Measurements from ENCODE around the gene SMIM14. TPM values are rescaled to one million over a fixed set of nuclear protein-coding genes. Genes with fewer than 3 reads are reported as not detected.

SMIM14 gene
- total RNA-seq, 1 donor from 2014 or later = 61.2 TPM

- ATAC-seq (no peak), DNase-seq (no peak)
- Histone ChIP-seq H3K4me3 (no peak overlapping the region), H3K4me1 (no peaks in the 10 kb centered on the region), H3K9me3 (no peaks in the 10 kb centered on the region), H3K27me3 (ENCODE audit: low read depth) (no peaks in the 10 kb centered on the region), H3K27ac (no peak overlapping the region), H3K36me3 (peaks cover 14% of the 10 kb centered on the region)
- TF ChIP-seq CTCF (IDR thresholded peaks at IDR 0.05) = no peak
- intact Hi-C loops (cut with DNase I) = no loop called here
Measured at GRCh38 chr4:39587881-39588280, 50.8 kb downstream of the SMIM14 start.

- Histone ChIP-seq H3K4me3 (no peak overlapping the region), H3K9me3 (no peaks in the 10 kb centered on the region), H3K36me3 (peaks cover 24% of the 10 kb centered on the region), H3K27ac (no peak overlapping the region), H3K4me1 (no peaks in the 10 kb centered on the region), H3K27me3 (ENCODE audit: low read depth) (no peaks in the 10 kb centered on the region)
- no peak for ATAC-seq
- TF ChIP-seq CTCF (IDR thresholded peaks at IDR 0.05) = no peak
- DNase-seq = no peak
- intact Hi-C loops (cut with DNase I) = no loop called here
Measured at GRCh38 chr4:39574946-39575345, 63.7 kb downstream of the SMIM14 start.

GRCh38 chr4:39571504-39571903 is 67.2 kb downstream of the SMIM14 start:
- ATAC-seq = no peak
- intact Hi-C loops (cut with DNase I) = no loop called here

GRCh38 chr4:39571054-39571453 is 67.6 kb downstream of the SMIM14 start:
- no peaks in the 10 kb centered on the region for H3K27me3 ChIP-seq (ENCODE audit: low read depth)
- DNase-seq = no peak
- intact Hi-C loops (cut with DNase I) = no loop called here
- peaks cover 14% of the 10 kb centered on the region for H3K36me3 ChIP-seq
- no peak for ATAC-seq
- H3K9me3 ChIP-seq = no peaks in the 10 kb centered on the region
- TF ChIP-seq CTCF (IDR thresholded peaks at IDR 0.05) = no peak
- H3K4me3 ChIP-seq = no peak overlapping the region
- H3K4me1 ChIP-seq = no peaks in the 10 kb centered on the region
- no peak overlapping the region for H3K27ac ChIP-seq

More at GRCh38 chr4:39571504-39571903, 67.2 kb downstream of the SMIM14 start:
- Histone ChIP-seq H3K4me3 (no peak overlapping the region), H3K27ac (no peak overlapping the region), H3K9me3 (no peaks in the 10 kb centered on the region), H3K27me3 (ENCODE audit: low read depth) (no peaks in the 10 kb centered on the region), H3K36me3 (peaks cover 14% of the 10 kb centered on the region), H3K4me1 (no peaks in the 10 kb centered on the region)
- DNase-seq = no peak
- TF ChIP-seq CTCF (IDR thresholded peaks at IDR 0.05) = no peak

- DNase-seq = no peak
- Histone ChIP-seq H3K4me3 (no peak overlapping the region), H3K27me3 (ENCODE audit: low read depth) (no peaks in the 10 kb centered on the region), H3K36me3 (peaks cover 24% of the 10 kb centered on the region), H3K27ac (no peak overlapping the region), H3K9me3 (no peaks in the 10 kb centered on the region), H3K4me1 (no peaks in the 10 kb centered on the region)
- no peak for ATAC-seq
- TF ChIP-seq CTCF (IDR thresholded peaks at IDR 0.05) = no peak
- intact Hi-C loops (cut with DNase I) = no loop called here
Measured at GRCh38 chr4:39569209-39569608, 69.5 kb downstream of the SMIM14 start.

GRCh38 chr4:39568805-39569204 is 69.9 kb downstream of the SMIM14 start:
- DNase-seq (no peak), ATAC-seq (no peak)
- Histone ChIP-seq H3K4me1 (no peaks in the 10 kb centered on the region), H3K4me3 (no peak overlapping the region), H3K9me3 (no peaks in the 10 kb centered on the region), H3K27me3 (ENCODE audit: low read depth) (no peaks in the 10 kb centered on the region), H3K27ac (no peak overlapping the region), H3K36me3 (peaks cover 24% of the 10 kb centered on the region)
- intact Hi-C loops (cut with DNase I) = no loop called here
- TF ChIP-seq CTCF (IDR thresholded peaks at IDR 0.05) = no peak
